HepG2 (cell line): ENCODE measurements around the gene PEX7. TPM values are rescaled to one million over a fixed set of nuclear protein-coding genes. Genes with fewer than 3 reads are reported as not detected.

ENCODE experiments used
- ATAC-seq: fragments of 200-7000 bp; cut with Tn5 transposase; 3 replicates; pipeline ENCODE4 v1.9.1; 2020; ENCODE audit warnings: mild to moderate bottlenecking, moderate library complexity
- BruUV-seq: library from RNA; stranded (reverse); fragments of 400-500 nt; replicated peaks from 2 replicates; lab custom pipeline; 2021; lab: Mats Ljungman, UMichigan
- CTCF ChIA-PET: fragments of 300-600 bp; formaldehyde crosslinking; extraction: SDS; loops from one replicate; lab custom pipeline; 2021; ENCODE audit warnings: low total read pairs, inconsistent platforms, low intra/inter-chr PET ratio; lab: Yijun Ruan, JAX
- POLR2A ChIA-PET: fragments of 350-600 bp; sonication (Branson Sonifier 250); formaldehyde crosslinking; loops from one replicate; lab custom pipeline; 2020; ENCODE audit warnings: antibody characterized with exemption, inconsistent platforms; lab: Yijun Ruan, JAX
- DNase-seq: peaks from one replicate; pipeline ENCODE4 v3.0.0-alpha.2; 2015; ENCODE audit warnings: low spot score
- FAIRE-seq: peaks from 3 replicates; lab custom pipeline; 2011; peaks lifted over from hg19 to GRCh38; lab: Jason Lieb, UNC
- H2AFZ ChIP-seq: one replicate; pipeline ENCODE4 v1.6.1; 2011; ENCODE audit warnings: low read length, inconsistent platforms
- H3K27ac ChIP-seq: fragments of 300-600 bp; 3 replicates; pipeline ENCODE4 v1.8.0; 2011; ENCODE audit warnings: mixed run types, mild to moderate bottlenecking, mixed read lengths, low read length, inconsistent platforms; ENCODE audit not compliant: insufficient read depth; ENCODE audit errors: extremely low read length
- H3K27me3 ChIP-seq, 2 experiments: fragments of 200-600 bp in 1 of 2; 2 replicates in 1 of 2; 3 replicates in 1 of 2; pipeline versions ENCODE4 v1.6.0 to v1.8.0; 2011; ENCODE audit warnings: low read length in 2 of 2, mild to moderate bottlenecking in 2 of 2, moderate library complexity in 2 of 2, inconsistent platforms in 1 of 2; ENCODE audit not compliant: insufficient read depth in 2 of 2, control insufficient read depth in 1 of 2
- H3K36me3 ChIP-seq, 2 experiments: fragments of 200-600 bp in 1 of 2; replicated peaks in 1 of 2; 2 replicates in 1 of 2; 3 replicates in 1 of 2; pipeline versions ENCODE4 v1.5.1 to v1.8.0; 2011; ENCODE audit warnings: low read length in 2 of 2, inconsistent platforms in 1 of 2; ENCODE audit not compliant: insufficient read depth in 2 of 2, control insufficient read depth in 1 of 2
- H3K4me1 ChIP-seq: 2 replicates; pipeline ENCODE4 v1.5.1; 2012; ENCODE audit warnings: low read length, inconsistent platforms; ENCODE audit not compliant: insufficient read depth
- H3K4me2 ChIP-seq: 2 replicates; pipeline ENCODE4 v1.6.0; 2011; ENCODE audit warnings: low read depth, low read length, inconsistent platforms
- H3K4me3 ChIP-seq, 3 experiments: fragments of 200-600 bp in 1 of 3; sonication (generic), shearing (Covaris generic) in 1 of 3; replicated peaks in 1 of 3; 2 replicates each; pipeline ENCODE4 v1.5.1; 2011 to 2016; ENCODE audit warnings: low read length in 3 of 3, inconsistent platforms in 2 of 3, low read depth in 2 of 3, mild to moderate bottlenecking in 2 of 3, control low read depth in 1 of 3, mixed read lengths in 1 of 3; ENCODE audit not compliant: insufficient read depth in 1 of 3
- H3K79me2 ChIP-seq: one replicate; pipeline ENCODE4 v1.6.1; 2011; ENCODE audit warnings: low read length, inconsistent platforms; ENCODE audit not compliant: insufficient read depth
- H3K9ac ChIP-seq: 2 replicates; pipeline ENCODE4 v1.6.0; 2011; ENCODE audit warnings: mild to moderate bottlenecking, low read depth, low read length, inconsistent platforms; ENCODE audit not compliant: insufficient read depth
- H3K9me3 ChIP-seq: 2 replicates; pipeline ENCODE4 v1.5.1; 2012; ENCODE audit warnings: mild to moderate bottlenecking, low read length
- H4K20me1 ChIP-seq: 2 replicates; pipeline ENCODE4 v1.6.0; 2011; ENCODE audit warnings: inconsistent platforms, mild to moderate bottlenecking, low read length, moderate library complexity; ENCODE audit not compliant: insufficient read depth
- DNMT1 ChIP-seq: sonication (generic); formaldehyde crosslinking; IDR thresholded peaks from 2 replicates; pipeline ENCODE4 v1.5.1; 2020; ENCODE audit warnings: mild to moderate bottlenecking, missing genetic modification reagents
- FOXP1 ChIP-seq, 2 experiments: fragments of 450-650 bp in 1 of 2; IDR thresholded peaks; 2 replicates each; pipeline ENCODE4 v1.6.1; 2017 to 2018; ENCODE audit warnings: antibody characterized with exemption in 1 of 2
- GFI1 ChIP-seq: sonication (generic); formaldehyde crosslinking; IDR thresholded peaks from 2 replicates; pipeline ENCODE4 v1.5.0; 2020; ENCODE audit warnings: missing genetic modification reagents, mild to moderate bottlenecking, borderline replicate concordance
- RFXAP ChIP-seq: sonication (generic); formaldehyde crosslinking; IDR thresholded peaks from 2 replicates; pipeline ENCODE4 v1.4.0; 2020; ENCODE audit warnings: missing genetic modification reagents, borderline replicate concordance
- ZFAT ChIP-seq: sonication (generic); formaldehyde crosslinking; conservative IDR thresholded peaks from 2 replicates; pipeline ENCODE4 v1.8.1; 2023; ENCODE audit warnings: missing genetic modification reagents, inconsistent platforms
- ZNF790 ChIP-seq: sonication (generic); formaldehyde crosslinking; IDR thresholded peaks from 2 replicates; pipeline ENCODE4 v1.8.0; 2022; ENCODE audit warnings: missing genetic modification reagents, mild to moderate bottlenecking, borderline replicate concordance
- WGBS: methylation state at CpG from one replicate; pipeline ENCODE4 v1.1.6; 2017; ENCODE audit warnings: low lambda C conversion rate; 5-methylcytosine and 5-hydroxymethylcytosine counted together
- in situ Hi-C: cut with HindIII; loops from 2 replicates; pipeline ENCODE4 v1.10.0; 2017; ENCODE audit warnings: low pct_unique_long_range_greater_than_20kb; ENCODE audit not compliant: extremely low pct_ligation_motif_present
- intact Hi-C: fragments of 100-400 bp; cut with micrococcal nuclease; formaldehyde crosslinking; loops from one replicate; pipeline ENCODE4 v1.10.0; 2022; ENCODE audit not compliant: unreplicated experiment
- polyA plus RNA-seq, 8 experiments: library from polyadenylated mRNA; depleted of rRNA in 3 of 8; stranded (reverse) in 7 of 8; unstranded in 1 of 8; fragments of >200 nt; fragmentation: Illumina TruSeq in 4 of 8; extraction: Trizol in 4 of 8; gene quantifications; 2 replicates each; pipeline versions ENCODE4 v1.2.1 to v1.2.3, GENCODE V29; 2011 to 2016; ENCODE audit warnings: low read depth in 4 of 8, missing spikeins in 1 of 8, mixed read lengths in 1 of 8; ENCODE audit not compliant: insufficient read depth in 1 of 8
- total RNA-seq, 5 experiments: library from RNA; depleted of rRNA; stranded (reverse); fragments of >200 nt; fragmentation: Illumina TruSeq; extraction: Trizol; gene quantifications; 2 replicates each; pipeline ENCODE4 v1.2.3, GENCODE V29; 2016; ENCODE audit warnings: low read depth in 1 of 5

The PEX7 gene
- total and polyA plus RNA-seq, 2 of the 13 experiments (the other 11 are each of a cell fraction or from before 2014, with no cell fraction given), result 0.04 to 0.53 TPM

DNA sequence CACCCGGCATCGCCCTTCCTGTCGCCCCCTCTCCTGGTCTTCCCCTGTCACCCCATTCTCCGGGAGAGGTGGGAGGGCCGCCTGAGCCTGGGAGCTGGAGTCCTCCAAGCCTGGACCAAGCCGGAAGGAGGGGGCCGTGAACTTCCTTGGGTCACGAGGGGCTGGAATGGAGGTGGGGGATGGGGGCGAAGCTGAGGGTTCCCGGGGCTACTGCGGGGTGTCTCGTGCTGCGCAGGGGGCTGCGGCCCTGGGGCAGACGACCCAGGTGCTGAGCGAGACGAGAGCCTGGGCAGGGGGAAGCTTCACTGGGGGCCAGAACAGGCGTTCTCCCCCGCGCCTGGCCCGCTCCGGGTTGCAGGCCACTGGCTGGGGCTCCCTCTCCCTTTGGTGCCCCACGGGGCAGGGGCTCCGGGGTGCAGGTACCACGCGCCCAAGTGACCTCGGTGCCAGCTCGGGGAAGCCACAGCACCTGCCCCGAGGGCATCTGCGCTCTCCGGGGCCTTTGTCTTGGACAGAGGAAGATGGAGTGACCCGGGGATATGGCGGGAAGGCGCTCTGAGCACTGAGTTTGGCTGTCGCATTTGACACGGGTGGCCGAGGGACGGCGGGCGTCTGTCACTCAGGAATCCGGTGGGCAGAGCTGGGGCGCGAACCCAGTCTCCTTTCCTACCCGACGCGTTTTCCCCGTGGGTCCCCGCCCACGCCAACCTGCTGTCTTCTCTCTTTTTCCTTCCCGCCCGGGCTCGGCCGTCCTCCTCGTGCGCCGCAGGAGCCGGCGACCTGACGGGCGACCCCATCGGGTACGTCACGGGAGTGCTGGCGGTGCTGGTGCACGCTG, 100.9 kb downstream of the PEX7 start:
- H3K9ac ChIP-seq, result no peak overlapping the region
- ATAC-seq, result no peak; the same call in 1 of the 3 replicates
- H3K36me3 ChIP-seq, result no peaks in the 10 kb centered on the region
- POLR2A ChIA-PET, result no interaction called here
- TF ChIP-seq GFI1 (no peak), ZFAT (CRISPR knock-in tag) (no peak), RFXAP (CRISPR knock-in tag) (no peak), ZNF790 (no peak)
- TF ChIP-seq, all 625 proteins: peak for 0
- Histone ChIP-seq H3K27ac (no peak overlapping the region), H3K4me2 (no peak overlapping the region), H4K20me1 (no peaks in the 10 kb centered on the region), H3K27me3 (peaks cover 8 to 55% of the 10 kb centered on the region in 2 experiments), H3K79me2 (no peaks in the 10 kb centered on the region), H3K4me1 (no peaks in the 10 kb centered on the region), H2AFZ (no peak overlapping the region), H3K4me3 (no peak overlapping the region), H3K9me3 (no peaks in the 10 kb centered on the region)
- DNase-seq (no peak), FAIRE-seq (no peak)
- no TSS peak for BruUV-seq
- CTCF ChIA-PET, result no interaction called here
- in situ Hi-C loops, result loop anchor here (25.0 kb wide), 1 partner anchor 286 kb away; no protein-coding TSS in a partner anchor
- 35% methylated on average over 39 of the region's 65 CpGs for WGBS
- intact Hi-C loops, result no loop called here

DNA sequence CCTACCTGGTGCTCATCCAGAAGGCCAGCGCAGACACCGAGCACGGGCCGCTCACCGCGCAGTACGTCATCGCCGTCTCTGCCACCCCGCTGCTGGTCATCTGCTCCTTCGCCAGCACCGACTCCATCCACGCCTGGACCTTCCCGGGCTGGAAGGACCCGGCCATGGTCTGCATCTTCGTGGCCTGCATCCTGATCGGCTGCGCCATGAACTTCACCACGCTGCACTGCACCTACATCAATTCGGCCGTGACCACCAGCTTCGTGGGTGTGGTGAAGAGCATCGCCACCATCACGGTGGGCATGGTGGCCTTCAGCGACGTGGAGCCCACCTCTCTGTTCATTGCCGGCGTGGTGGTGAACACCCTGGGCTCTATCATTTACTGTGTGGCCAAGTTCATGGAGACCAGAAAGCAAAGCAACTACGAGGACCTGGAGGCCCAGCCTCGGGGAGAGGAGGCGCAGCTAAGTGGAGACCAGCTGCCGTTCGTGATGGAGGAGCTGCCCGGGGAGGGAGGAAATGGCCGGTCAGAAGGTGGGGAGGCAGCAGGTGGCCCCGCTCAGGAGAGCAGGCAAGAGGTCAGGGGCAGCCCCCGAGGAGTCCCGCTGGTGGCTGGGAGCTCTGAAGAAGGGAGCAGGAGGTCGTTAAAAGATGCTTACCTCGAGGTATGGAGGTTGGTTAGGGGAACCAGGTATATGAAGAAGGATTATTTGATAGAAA, 101.7 kb downstream of the PEX7 start:
- H2AFZ ChIP-seq, result no peak overlapping the region
- FAIRE-seq (no peak), DNase-seq (no peak), ATAC-seq (no peak)
- H3K27me3 ChIP-seq, result peaks cover 8 to 51% of the 10 kb centered on the region in 2 experiments
- H3K4me1 ChIP-seq, result no peaks in the 10 kb centered on the region
- H3K27ac ChIP-seq, result no peak overlapping the region
- no TSS peak for BruUV-seq
- 63% methylated on average over 40 of the region's 40 CpGs for WGBS
- H3K4me2 ChIP-seq, result no peak overlapping the region
- intact Hi-C loops, result no loop called here
- H3K9me3 ChIP-seq, result no peaks in the 10 kb centered on the region
- no peak overlapping the region for H3K9ac ChIP-seq
- H4K20me1 ChIP-seq, result no peaks in the 10 kb centered on the region
- POLR2A ChIA-PET, result no interaction called here
- H3K79me2 ChIP-seq, result no peaks in the 10 kb centered on the region
- H3K4me3 ChIP-seq, result no peak overlapping the region
- peak; percentile 66; the same call in 1 of the 2 replicates for TF ChIP-seq DNMT1 (CRISPR knock-in tag)
- no peak for TF ChIP-seq FOXP1 (IDR thresholded peaks at IDR 0.05)
- no peak for TF ChIP-seq FOXP1 (CRISPR knock-in tag; IDR thresholded peaks at IDR 0.05)
- no peaks in the 10 kb centered on the region for H3K36me3 ChIP-seq
- in situ Hi-C loops, result loop anchor here (25.0 kb wide), 1 partner anchor 287 kb away; no protein-coding TSS in a partner anchor
- CTCF ChIA-PET, result no interaction called here
